ENCODE measurements around the gene CSNK1G1.

The CSNK1G1 gene

GRCh38 chr15:64151727-64152506 lies 204.1 kb downstream of the CSNK1G1 start, which contains the start of gene SNX22:
Gene SNX22, plus strand, starts transcription at chr15:64151731. Its CDS starts 45 bp downstream, at chr15:64151776.
- DNase-seq, result no peak

- DNase-seq, result no peak
Observed at GRCh38 chr15:64149893-64150578, 205.9 kb downstream of the CSNK1G1 start.

- no peak for DNase-seq
Observed at GRCh38 chr15:64149424-64149823, 206.5 kb downstream of the CSNK1G1 start.

GRCh38 chr15:64148581-64148980 lies 207.4 kb downstream of the CSNK1G1 start:
- DNase-seq, result no peak

- DNase-seq, result no peak
Observed at GRCh38 chr15:64148168-64148567, 207.8 kb downstream of the CSNK1G1 start.

- peak; percentile 10 for DNase-seq
Observed at GRCh38 chr15:64146885-64147681, 208.9 kb downstream of the CSNK1G1 start.

- DNase-seq, result no peak
Observed at GRCh38 chr15:64146520-64146884, 209.5 kb downstream of the CSNK1G1 start.

GRCh38 chr15:64146041-64146440 lies 209.9 kb downstream of the CSNK1G1 start:
- no peak for DNase-seq

GRCh38 chr15:64144565-64145281 lies 211.2 kb downstream of the CSNK1G1 start:
- no peak for DNase-seq

GRCh38 chr15:64144192-64144564 lies 211.8 kb downstream of the CSNK1G1 start:
- no peak for DNase-seq

- no peak for DNase-seq
Observed at GRCh38 chr15:64143276-64143675, 212.7 kb downstream of the CSNK1G1 start.

- no peak for DNase-seq
Observed at GRCh38 chr15:64141798-64142512, 214.0 kb downstream of the CSNK1G1 start.

GRCh38 chr15:64138331-64138941 lies 217.5 kb downstream of the CSNK1G1 start:
- no peak for DNase-seq

- DNase-seq, result no peak
Observed at GRCh38 chr15:64137226-64137833, 218.6 kb downstream of the CSNK1G1 start.

GRCh38 chr15:64136347-64136746 lies 219.6 kb downstream of the CSNK1G1 start:
- DNase-seq, result no peak

- DNase-seq, result no peak
Observed at GRCh38 chr15:64134345-64134829, 221.6 kb downstream of the CSNK1G1 start.

GRCh38 chr15:64133623-64134344 lies 222.2 kb downstream of the CSNK1G1 start:
- DNase-seq, result no peak

GRCh38 chr15:64132217-64132616 lies 223.8 kb downstream of the CSNK1G1 start:
- no peak for DNase-seq

GRCh38 chr15:64131547-64131946 lies 224.4 kb downstream of the CSNK1G1 start:
- DNase-seq, result no peak

- no peak for DNase-seq
Observed at GRCh38 chr15:64130159-64130558, 225.8 kb downstream of the CSNK1G1 start.

All from NCI-H2227 treated with DMSO at 0.1 percent for 48 hours (cell line).